ENCODE data around the gene WDR27. TPM values are rescaled to one million over a fixed set of nuclear protein-coding genes. Genes with fewer than 3 reads are reported as not detected.
"Not testable (repeated sequence)": the region's sequence is repeated elsewhere in the genome, so short reads cannot be mapped to it uniquely, and the experiment has no call there.

WDR27 gene
- total RNA-seq, 1 donor from 2014 or later = 26.8 TPM

GRCh38 chr6:169528755-169529154 lies 173.1 kb downstream of the WDR27 start:
- peaks cover 5% of the 10 kb centered on the region for H3K36me3 Mint-ChIP-seq (ENCODE audit: low read depth)
- DNase-seq (ENCODE audit: low spot score) = no peak
- no peak overlapping the region for H3K27ac Mint-ChIP-seq
- intact Hi-C loops (cut with micrococcal nuclease) = no loop called here
- peaks cover 2% of the 10 kb centered on the region for H3K27me3 Mint-ChIP-seq (ENCODE audit: insufficient read depth)
- H3K9me3 Mint-ChIP-seq = peaks cover 10% of the 10 kb centered on the region
- no peak overlapping the region for H3K4me3 Mint-ChIP-seq
- peaks cover 16% of the 10 kb centered on the region for H3K4me1 Mint-ChIP-seq (ENCODE audit: low read depth)

GRCh38 chr6:169527306-169527705 lies 174.5 kb downstream of the WDR27 start:
- Mint-ChIP-seq H3K9me3 (peaks cover under 1% of the 10 kb centered on the region), H3K27me3 (ENCODE audit: insufficient read depth) (peaks cover 7% of the 10 kb centered on the region), H3K36me3 (ENCODE audit: low read depth) (no peaks in the 10 kb centered on the region), H3K4me1 (ENCODE audit: low read depth) (peaks cover 16% of the 10 kb centered on the region), H3K4me3 (no peak overlapping the region), H3K27ac (no peak overlapping the region)
- intact Hi-C loops (cut with micrococcal nuclease) = no loop called here
- DNase-seq (ENCODE audit: low spot score) = no peak

- peaks cover 15% of the 10 kb centered on the region for H3K9me3 Mint-ChIP-seq
- intact Hi-C loops (cut with micrococcal nuclease) = no loop called here
Measured at GRCh38 chr6:169521825-169522224, 180.0 kb downstream of the WDR27 start.

GRCh38 chr6:169520104-169520503 lies 181.7 kb downstream of the WDR27 start:
- intact Hi-C loops (cut with micrococcal nuclease) = no loop called here
- no peak overlapping the region for H3K27ac Mint-ChIP-seq
- H3K4me3 Mint-ChIP-seq = no peak overlapping the region
- no peak for DNase-seq (ENCODE audit: low spot score)
- no peaks in the 10 kb centered on the region for H3K4me1 Mint-ChIP-seq (ENCODE audit: low read depth)
- no peaks in the 10 kb centered on the region for H3K36me3 Mint-ChIP-seq (ENCODE audit: low read depth)
- peaks cover 15% of the 10 kb centered on the region for H3K9me3 Mint-ChIP-seq
- H3K27me3 Mint-ChIP-seq (ENCODE audit: insufficient read depth) = peaks cover 9% of the 10 kb centered on the region

More at GRCh38 chr6:169521825-169522224, 180.0 kb downstream of the WDR27 start:
- Mint-ChIP-seq H3K4me1 (ENCODE audit: low read depth) (no peaks in the 10 kb centered on the region), H3K4me3 (no peak overlapping the region), H3K36me3 (ENCODE audit: low read depth) (no peaks in the 10 kb centered on the region), H3K27me3 (ENCODE audit: insufficient read depth) (peaks cover 11% of the 10 kb centered on the region), H3K27ac (no peak overlapping the region)
- no peak for DNase-seq (ENCODE audit: low spot score)

DNA sequence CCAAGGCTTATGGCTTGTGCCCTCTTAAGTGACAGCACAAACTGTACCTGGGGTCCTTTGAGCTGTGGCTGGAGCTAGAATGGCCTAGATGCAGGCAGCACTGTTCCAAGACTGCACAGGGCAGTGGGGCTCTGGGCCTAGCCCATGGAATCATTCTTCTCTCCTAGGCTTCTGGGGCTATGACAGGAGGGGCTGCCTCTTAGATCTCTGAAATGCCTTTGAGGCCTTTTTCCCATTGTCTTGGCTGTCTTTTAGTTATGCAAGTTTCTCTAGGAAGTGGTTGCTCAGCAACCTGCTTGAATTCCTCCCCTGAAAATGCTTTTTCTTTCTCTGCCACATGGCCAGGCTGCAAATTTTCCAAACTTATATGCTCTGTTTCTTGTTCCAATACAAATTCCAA lies 183.4 kb downstream of the WDR27 start:
- no peak overlapping the region for H3K27ac Mint-ChIP-seq
- intact Hi-C loops (cut with micrococcal nuclease) = no loop called here
- no peak for DNase-seq (ENCODE audit: low spot score)
- H3K4me1 Mint-ChIP-seq (ENCODE audit: low read depth) = no peaks in the 10 kb centered on the region
- H3K36me3 Mint-ChIP-seq (ENCODE audit: low read depth) = no peaks in the 10 kb centered on the region
- peaks cover 15% of the 10 kb centered on the region for H3K9me3 Mint-ChIP-seq
- peaks cover 9% of the 10 kb centered on the region for H3K27me3 Mint-ChIP-seq (ENCODE audit: insufficient read depth)
- H3K4me3 Mint-ChIP-seq = no peak overlapping the region

- intact Hi-C loops (cut with micrococcal nuclease) = no loop called here
- Mint-ChIP-seq H3K4me3 (no peak overlapping the region), H3K36me3 (ENCODE audit: low read depth) (no peaks in the 10 kb centered on the region), H3K4me1 (ENCODE audit: low read depth) (no peaks in the 10 kb centered on the region), H3K27ac (no peak overlapping the region), H3K27me3 (ENCODE audit: insufficient read depth) (peaks cover 5% of the 10 kb centered on the region), H3K9me3 (no peaks in the 10 kb centered on the region)
- DNase-seq (ENCODE audit: low spot score) = no peak
Measured at GRCh38 chr6:169513478-169514193, 188.2 kb downstream of the WDR27 start.

DNA sequence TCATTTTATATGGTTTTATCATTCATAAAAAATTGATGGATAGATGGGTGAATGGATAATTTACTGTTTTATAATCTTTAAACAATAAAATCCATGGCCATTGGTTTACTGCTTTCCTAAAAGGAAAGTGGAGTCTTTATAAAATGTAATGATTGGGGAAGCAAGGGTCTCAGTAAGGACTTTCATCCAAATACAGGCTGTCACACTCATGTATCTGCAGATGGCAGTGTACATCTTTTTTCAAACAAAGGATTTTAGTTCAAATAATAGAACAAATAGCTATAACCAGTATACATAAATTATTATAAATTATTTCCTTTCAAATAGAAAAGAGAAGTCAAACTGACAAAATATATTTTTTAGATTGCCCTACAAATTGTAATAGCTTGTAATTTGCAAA lies 190.0 kb downstream of the WDR27 start:
- DNase-seq (ENCODE audit: low spot score); H3K4me3 Mint-ChIP-seq; H3K36me3 Mint-ChIP-seq (ENCODE audit: low read depth); H3K27ac Mint-ChIP-seq; intact Hi-C loops (cut with micrococcal nuclease); H3K27me3 Mint-ChIP-seq (ENCODE audit: insufficient read depth); H3K4me1 Mint-ChIP-seq (ENCODE audit: low read depth); H3K9me3 Mint-ChIP-seq: not testable (repeated sequence)

DNA sequence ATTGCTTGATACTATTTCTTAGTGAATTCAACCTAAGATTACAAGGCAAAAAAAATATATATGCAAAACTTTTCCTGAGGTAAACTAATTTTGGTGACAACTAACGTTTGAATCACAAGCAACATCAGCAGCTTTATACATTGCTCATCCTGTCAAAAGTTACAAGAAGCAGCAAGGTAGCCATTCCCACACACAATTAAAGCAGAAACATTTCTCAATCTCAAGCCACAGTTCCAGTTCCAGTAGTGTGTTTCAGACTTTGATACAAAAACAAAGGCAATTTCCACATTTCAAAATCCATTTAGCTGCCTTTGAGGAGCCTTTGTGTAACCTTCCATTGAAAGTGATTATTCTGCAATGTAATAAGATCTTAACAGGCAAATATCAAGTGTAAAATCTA lies 191.0 kb downstream of the WDR27 start:
- no peak for DNase-seq (ENCODE audit: low spot score)
- H3K4me3 Mint-ChIP-seq = no peak overlapping the region
- peaks cover 9% of the 10 kb centered on the region for H3K27me3 Mint-ChIP-seq (ENCODE audit: insufficient read depth)
- intact Hi-C loops (cut with micrococcal nuclease) = no loop called here
- H3K9me3 Mint-ChIP-seq = peaks cover 7% of the 10 kb centered on the region
- no peaks in the 10 kb centered on the region for H3K36me3 Mint-ChIP-seq (ENCODE audit: low read depth)
- no peaks in the 10 kb centered on the region for H3K4me1 Mint-ChIP-seq (ENCODE audit: low read depth)
- no peak overlapping the region for H3K27ac Mint-ChIP-seq

GRCh38 chr6:169508452-169508851 lies 193.4 kb downstream of the WDR27 start:
- H3K4me1 Mint-ChIP-seq (ENCODE audit: low read depth) = no peaks in the 10 kb centered on the region
- H3K9me3 Mint-ChIP-seq = peaks cover 7% of the 10 kb centered on the region
- no peaks in the 10 kb centered on the region for H3K36me3 Mint-ChIP-seq (ENCODE audit: low read depth)
- intact Hi-C loops (cut with micrococcal nuclease) = no loop called here
- no peak overlapping the region for H3K27ac Mint-ChIP-seq
- peaks cover 9% of the 10 kb centered on the region for H3K27me3 Mint-ChIP-seq (ENCODE audit: insufficient read depth)
- DNase-seq (ENCODE audit: low spot score) = no peak
- H3K4me3 Mint-ChIP-seq = no peak overlapping the region

- H3K4me1 Mint-ChIP-seq (ENCODE audit: low read depth) = no peaks in the 10 kb centered on the region
- intact Hi-C loops (cut with micrococcal nuclease) = no loop called here
- DNase-seq (ENCODE audit: low spot score) = no peak
Measured at GRCh38 chr6:169503422-169504152, 198.2 kb downstream of the WDR27 start.

DNA sequence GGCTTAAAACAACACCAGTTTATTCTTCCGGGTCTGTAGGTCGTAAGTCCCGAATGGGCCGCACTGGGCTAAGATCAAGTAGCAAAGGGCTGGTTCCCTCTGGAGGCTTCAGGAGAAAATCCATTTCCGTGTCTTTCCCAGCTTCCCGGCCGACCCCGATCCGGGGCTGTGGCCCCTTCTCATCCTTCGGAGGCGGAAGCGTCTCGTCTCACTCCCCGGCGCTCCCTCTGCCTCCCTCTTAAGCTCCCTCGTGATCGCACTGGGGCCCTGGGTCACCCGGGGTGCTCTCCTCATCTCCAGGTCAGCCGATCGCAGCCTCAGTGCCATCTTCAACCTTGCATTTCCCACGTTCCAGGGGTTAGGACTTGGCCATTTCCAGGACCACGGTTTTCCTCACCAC lies 199.4 kb downstream of the WDR27 start:
- Mint-ChIP-seq H3K4me3 (no peak overlapping the region), H3K9me3 (no peaks in the 10 kb centered on the region), H3K36me3 (ENCODE audit: low read depth) (no peaks in the 10 kb centered on the region), H3K27me3 (ENCODE audit: insufficient read depth) (peaks cover 3% of the 10 kb centered on the region), H3K27ac (no peak overlapping the region), H3K4me1 (ENCODE audit: low read depth) (no peaks in the 10 kb centered on the region)
- intact Hi-C loops (cut with micrococcal nuclease) = no loop called here
- DNase-seq (ENCODE audit: low spot score) = no peak

More at GRCh38 chr6:169503422-169504152, 198.2 kb downstream of the WDR27 start:
- peaks cover 3% of the 10 kb centered on the region for H3K27me3 Mint-ChIP-seq (ENCODE audit: insufficient read depth)
- H3K27ac Mint-ChIP-seq = no peak overlapping the region
- H3K36me3 Mint-ChIP-seq (ENCODE audit: low read depth) = no peaks in the 10 kb centered on the region
- H3K4me3 Mint-ChIP-seq = no peak overlapping the region
- H3K9me3 Mint-ChIP-seq = peaks cover 7% of the 10 kb centered on the region

- intact Hi-C loops (cut with micrococcal nuclease) = no loop called here
- DNase-seq (ENCODE audit: low spot score) = no peak
Measured at GRCh38 chr6:169501777-169502313, 200.0 kb downstream of the WDR27 start.

DNA sequence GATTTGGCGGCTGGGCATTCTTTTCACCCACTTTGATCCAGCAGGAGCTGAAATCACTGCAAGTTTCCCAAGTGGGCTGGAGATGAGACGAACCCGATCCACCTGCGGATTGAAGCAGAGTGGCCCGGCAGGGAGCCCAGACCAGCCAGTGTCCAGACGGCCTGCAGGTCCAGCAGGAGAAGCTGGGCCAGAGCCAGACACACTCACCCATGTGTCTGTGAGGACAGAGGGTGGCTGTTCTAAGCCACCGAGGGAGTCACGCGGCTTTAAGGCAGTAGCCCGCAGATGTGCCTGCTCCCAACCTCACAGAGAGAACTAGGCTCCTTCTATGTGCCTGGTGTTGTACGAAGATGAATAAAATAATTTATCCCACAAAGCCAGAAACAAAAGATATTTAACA lies 200.7 kb downstream of the WDR27 start:
- DNase-seq (ENCODE audit: low spot score) = no peak
- Mint-ChIP-seq H3K36me3 (ENCODE audit: low read depth) (no peaks in the 10 kb centered on the region), H3K4me1 (ENCODE audit: low read depth) (no peaks in the 10 kb centered on the region), H3K4me3 (no peak overlapping the region), H3K9me3 (no peaks in the 10 kb centered on the region), H3K27me3 (ENCODE audit: insufficient read depth) (no peaks in the 10 kb centered on the region), H3K27ac (no peak overlapping the region)
- intact Hi-C loops (cut with micrococcal nuclease) = no loop called here

More at GRCh38 chr6:169501777-169502313, 200.0 kb downstream of the WDR27 start:
- H3K27ac Mint-ChIP-seq = no peak overlapping the region
- H3K9me3 Mint-ChIP-seq = no peaks in the 10 kb centered on the region
- no peaks in the 10 kb centered on the region for H3K4me1 Mint-ChIP-seq (ENCODE audit: low read depth)
- no peaks in the 10 kb centered on the region for H3K27me3 Mint-ChIP-seq (ENCODE audit: insufficient read depth)
- H3K36me3 Mint-ChIP-seq (ENCODE audit: low read depth) = no peaks in the 10 kb centered on the region
- H3K4me3 Mint-ChIP-seq = no peak overlapping the region
